ENCODE data around the gene MRPS21.

The MRPS21 gene

DNA sequence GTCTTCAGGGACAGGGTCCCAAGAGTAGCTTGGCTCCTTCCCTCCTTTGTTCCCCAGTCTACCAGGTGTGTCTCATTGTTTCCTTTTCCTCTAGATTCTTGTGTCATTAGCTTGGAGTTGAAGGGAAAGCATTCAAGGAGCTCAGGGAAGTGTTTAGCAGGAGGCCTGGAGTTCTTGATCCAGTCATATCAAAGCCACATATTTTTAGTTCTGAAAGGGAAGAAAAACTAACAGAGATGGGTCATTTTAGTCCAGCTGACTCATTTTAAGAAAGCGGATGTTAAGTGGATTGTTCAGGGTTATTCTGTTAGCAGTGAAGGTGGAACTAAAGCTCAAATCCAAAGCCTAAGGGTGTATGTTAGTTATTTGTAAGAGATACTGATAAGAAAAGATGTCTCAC, 20.4 kb upstream of the MRPS21 start:
- H3K9me2 ChIP-seq (replicated peaks; ENCODE audit: insufficient read depth, low read length) = no peaks in the 10 kb centered on the region
- H3K27ac ChIP-seq (ENCODE audit: low read depth, low read length) = no peak overlapping the region
- no peaks in the 10 kb centered on the region for H4K20me1 ChIP-seq (ENCODE audit: low read depth, low read length)
- H2AFZ ChIP-seq (ENCODE audit: low read depth, low read length, severe bottlenecking) = no peak overlapping the region
- H3K27me3 ChIP-seq (ENCODE audit: low read length) = no peaks in the 10 kb centered on the region
- H3K79me2 ChIP-seq (ENCODE audit: insufficient read depth, low read length) = peaks cover 4% of the 10 kb centered on the region
- H3K9ac ChIP-seq (ENCODE audit: low read length) = no peak overlapping the region
- H3F3A ChIP-seq (ENCODE audit: insufficient read depth) = no peaks in the 10 kb centered on the region
- no peaks in the 10 kb centered on the region for H3K36me3 ChIP-seq (ENCODE audit: low read length)
- H3K9me3 ChIP-seq (ENCODE audit: insufficient read depth, low read length) = no peaks in the 10 kb centered on the region
- no peak for TF ChIP-seq EZH2phosphoT487 (conservative IDR thresholded peaks at IDR 0.05; ENCODE audit: low read length)
- TF ChIP-seq, protein P1, sequence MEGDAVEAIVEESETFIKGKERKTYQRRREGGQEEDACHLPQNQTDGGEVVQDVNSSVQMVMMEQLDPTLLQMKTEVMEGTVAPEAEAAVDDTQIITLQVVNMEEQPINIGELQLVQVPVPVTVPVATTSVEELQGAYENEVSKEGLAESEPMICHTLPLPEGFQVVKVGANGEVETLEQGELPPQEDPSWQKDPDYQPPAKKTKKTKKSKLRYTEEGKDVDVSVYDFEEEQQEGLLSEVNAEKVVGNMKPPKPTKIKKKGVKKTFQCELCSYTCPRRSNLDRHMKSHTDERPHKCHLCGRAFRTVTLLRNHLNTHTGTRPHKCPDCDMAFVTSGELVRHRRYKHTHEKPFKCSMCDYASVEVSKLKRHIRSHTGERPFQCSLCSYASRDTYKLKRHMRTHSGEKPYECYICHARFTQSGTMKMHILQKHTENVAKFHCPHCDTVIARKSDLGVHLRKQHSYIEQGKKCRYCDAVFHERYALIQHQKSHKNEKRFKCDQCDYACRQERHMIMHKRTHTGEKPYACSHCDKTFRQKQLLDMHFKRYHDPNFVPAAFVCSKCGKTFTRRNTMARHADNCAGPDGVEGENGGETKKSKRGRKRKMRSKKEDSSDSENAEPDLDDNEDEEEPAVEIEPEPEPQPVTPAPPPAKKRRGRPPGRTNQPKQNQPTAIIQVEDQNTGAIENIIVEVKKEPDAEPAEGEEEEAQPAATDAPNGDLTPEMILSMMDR (IDR thresholded peaks at IDR 0.05; ENCODE audit: insufficient read depth, low read length, poor library complexity, severe bottlenecking) = no peak
- no peak overlapping the region for H3K4me3 ChIP-seq (ENCODE audit: insufficient read depth, low read length, poor library complexity, severe bottlenecking)
- H3K4me2 ChIP-seq (ENCODE audit: low read depth, low read length, poor library complexity, severe bottlenecking) = no peak overlapping the region

DNA sequence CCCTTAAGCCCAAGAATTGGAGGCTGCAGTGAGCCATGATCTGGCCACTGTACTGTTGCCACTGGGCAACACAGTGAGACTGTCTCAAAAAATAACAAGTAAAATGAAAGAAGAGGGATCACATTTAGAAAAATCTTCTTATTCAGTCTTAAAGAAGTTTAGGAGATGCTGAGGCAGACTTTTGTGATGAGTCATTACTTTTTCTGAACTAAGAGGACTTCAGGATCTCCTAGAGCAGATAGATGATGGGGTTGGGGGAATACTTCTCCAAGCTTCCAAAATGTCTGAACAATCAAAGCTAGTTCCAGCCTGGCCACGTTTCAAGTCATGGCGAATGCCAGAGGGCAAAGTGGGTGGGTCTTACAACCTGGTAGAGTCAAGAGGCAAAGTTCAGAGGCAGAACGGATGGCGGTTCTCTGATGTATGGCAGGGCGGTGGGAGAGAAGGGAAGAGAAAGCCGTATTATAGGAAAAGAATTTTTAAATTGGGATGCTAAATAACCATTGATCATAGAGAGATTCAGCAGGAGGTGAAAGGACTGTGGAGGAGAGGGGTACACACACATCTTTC, 13.4 kb upstream of the MRPS21 start:
- H3F3A ChIP-seq (ENCODE audit: insufficient read depth) = no peaks in the 10 kb centered on the region
- H3K79me2 ChIP-seq (ENCODE audit: insufficient read depth, low read length) = no peaks in the 10 kb centered on the region
- no peak overlapping the region for H2AFZ ChIP-seq (ENCODE audit: low read depth, low read length, severe bottlenecking)
- H3K9me2 ChIP-seq (replicated peaks; ENCODE audit: insufficient read depth, low read length) = no peaks in the 10 kb centered on the region
- no peaks in the 10 kb centered on the region for H4K20me1 ChIP-seq (ENCODE audit: low read depth, low read length)
- H3K36me3 ChIP-seq (ENCODE audit: low read length) = no peaks in the 10 kb centered on the region
- H3K4me3 ChIP-seq (ENCODE audit: insufficient read depth, low read length, poor library complexity, severe bottlenecking) = no peak overlapping the region
- no peak overlapping the region for H3K27ac ChIP-seq (ENCODE audit: low read depth, low read length)
- TF ChIP-seq EZH2phosphoT487 (conservative IDR thresholded peaks at IDR 0.05; ENCODE audit: low read length) = no peak
- TF ChIP-seq, protein P1 (IDR thresholded peaks at IDR 0.05; ENCODE audit: insufficient read depth, low read length, poor library complexity, severe bottlenecking) = no peak
- H3K9me3 ChIP-seq (ENCODE audit: insufficient read depth, low read length) = no peaks in the 10 kb centered on the region
- no peak overlapping the region for H3K4me2 ChIP-seq (ENCODE audit: low read depth, low read length, poor library complexity, severe bottlenecking)
- H3K27me3 ChIP-seq (ENCODE audit: low read length) = no peaks in the 10 kb centered on the region
- no peak overlapping the region for H3K9ac ChIP-seq (ENCODE audit: low read length)

DNA sequence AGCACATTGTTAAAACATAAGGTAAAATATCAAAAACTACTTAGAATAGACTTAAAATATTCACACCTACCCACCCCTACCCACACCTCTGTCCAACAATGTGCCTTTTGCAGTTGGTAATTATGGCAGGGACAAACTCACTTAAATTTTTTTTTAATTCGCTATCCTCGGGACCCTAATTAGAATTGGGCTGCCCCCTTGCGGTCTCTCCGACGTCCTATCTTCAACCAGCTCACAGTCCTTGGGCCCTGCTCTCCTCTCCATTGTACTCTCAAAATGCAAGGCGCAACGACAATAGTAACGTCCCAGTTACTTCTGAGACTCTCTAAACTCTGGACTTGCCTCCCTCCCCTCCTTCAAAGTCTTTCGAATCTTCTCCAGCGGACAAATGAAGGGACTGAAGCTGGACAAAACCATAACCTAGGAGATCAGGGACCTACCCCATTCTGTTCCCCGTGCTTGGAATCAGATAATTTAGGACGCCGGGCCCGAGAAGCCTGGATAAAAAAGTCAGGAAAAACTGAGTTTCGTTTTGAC, 12.4 kb upstream of the MRPS21 start:
- no peak overlapping the region for H3K4me3 ChIP-seq (ENCODE audit: insufficient read depth, low read length, poor library complexity, severe bottlenecking)
- H2AFZ ChIP-seq (ENCODE audit: low read depth, low read length, severe bottlenecking) = peak overlapping the region; percentile 96
- no peaks in the 10 kb centered on the region for H3K79me2 ChIP-seq (ENCODE audit: insufficient read depth, low read length)
- H4K20me1 ChIP-seq (ENCODE audit: low read depth, low read length) = no peaks in the 10 kb centered on the region
- no peaks in the 10 kb centered on the region for H3K9me3 ChIP-seq (ENCODE audit: insufficient read depth, low read length)
- H3F3A ChIP-seq (ENCODE audit: insufficient read depth) = no peaks in the 10 kb centered on the region
- peak overlapping the region; percentile 38; the same call in 1 of the 2 replicates for H3K9ac ChIP-seq (ENCODE audit: low read length)
- TF ChIP-seq, protein P1 (IDR thresholded peaks at IDR 0.05; ENCODE audit: insufficient read depth, low read length, poor library complexity, severe bottlenecking) = peak; percentile 86
- TF ChIP-seq EZH2phosphoT487 (conservative IDR thresholded peaks at IDR 0.05; ENCODE audit: low read length) = no peak
- H3K27ac ChIP-seq (ENCODE audit: low read depth, low read length) = no peak overlapping the region
- H3K4me2 ChIP-seq (ENCODE audit: low read depth, low read length, poor library complexity, severe bottlenecking) = peak overlapping the region; percentile 51
- H3K27me3 ChIP-seq (ENCODE audit: low read length) = no peaks in the 10 kb centered on the region
- H3K9me2 ChIP-seq (replicated peaks; ENCODE audit: insufficient read depth, low read length) = no peaks in the 10 kb centered on the region
- H3K36me3 ChIP-seq (ENCODE audit: low read length) = no peaks in the 10 kb centered on the region

All from SU-DHL-6 (cell line).